Caco-2 (cell line): ENCODE measurements around the gene ACOT4. TPM values are rescaled to one million over a fixed set of nuclear protein-coding genes. Genes with fewer than 3 reads are reported as not detected.
"Not testable (repeated sequence)": the region's sequence is repeated elsewhere in the genome, so short reads cannot be mapped to it uniquely, and the experiment has no call there.

Experiments used
- BruUV-seq: library from RNA; stranded (reverse); fragments of 400-500 nt; replicated peaks from 2 replicates; lab custom pipeline; 2021; lab: Mats Ljungman, UMichigan
- CTCF ChIA-PET: fragments of 300-600 bp; sonication (Branson Sonifier 250); formaldehyde crosslinking; loops from one replicate; lab custom pipeline; 2022; ENCODE audit warnings: antibody characterized with exemption; lab: Charles Lee
- POLR2A ChIA-PET: fragments of 300-600 bp; sonication (Branson Sonifier 250); formaldehyde crosslinking; loops from one replicate; lab custom pipeline; 2022; ENCODE audit warnings: antibody characterized with exemption; lab: Charles Lee
- DNase-seq, 2 experiments: peaks; one replicate each; pipeline versions ENCODE4 v3.0.0 to v3.0.0-alpha.2; 2020 to 2022
- H3K27me3 ChIP-seq: replicated peaks from 2 replicates; pipeline ENCODE4 v1.6.0; 2011; ENCODE audit warnings: low read length; ENCODE audit not compliant: control insufficient read depth, insufficient read depth
- H3K36me3 ChIP-seq: 2 replicates; pipeline ENCODE4 v1.5.1; 2011; ENCODE audit warnings: low read length; ENCODE audit not compliant: control insufficient read depth, insufficient read depth
- H3K4me1 ChIP-seq: fragments of 250-450 bp; sonication (Bioruptor Pico); 2 replicates; pipeline ENCODE4 v1.5.1; 2020; ENCODE audit warnings: mild to moderate bottlenecking
- H3K4me3 ChIP-seq: 2 replicates; pipeline ENCODE4 v1.5.1; 2011; ENCODE audit warnings: low read depth, mild to moderate bottlenecking, control low read depth, low read length
- H3K9me3 ChIP-seq: fragments of 250-450 bp; sonication (Bioruptor Pico); 2 replicates; pipeline ENCODE4 v1.5.1; 2020; ENCODE audit warnings: mild to moderate bottlenecking, moderate library complexity
- H3K27ac Mint-ChIP-seq: one replicate; pipeline ENCODE4 v1.8.0; 2022; ENCODE audit warnings: mixed read lengths; ENCODE audit not compliant: unreplicated experiment
- H3K27me3 Mint-ChIP-seq: one replicate; pipeline ENCODE4 v1.8.0; 2022; ENCODE audit warnings: mixed read lengths; ENCODE audit not compliant: insufficient read depth, unreplicated experiment
- H3K36me3 Mint-ChIP-seq: one replicate; pipeline ENCODE4 v1.8.0; 2022; ENCODE audit warnings: mild to moderate bottlenecking, mixed read lengths; ENCODE audit not compliant: insufficient read depth, unreplicated experiment
- H3K4me1 Mint-ChIP-seq: one replicate; pipeline ENCODE4 v1.8.0; 2022; ENCODE audit warnings: low read depth, mixed read lengths; ENCODE audit not compliant: unreplicated experiment
- H3K4me3 Mint-ChIP-seq: one replicate; pipeline ENCODE4 v1.8.0; 2022; ENCODE audit warnings: mild to moderate bottlenecking, moderate library complexity, mixed read lengths; ENCODE audit not compliant: unreplicated experiment
- H3K9me3 Mint-ChIP-seq: one replicate; pipeline ENCODE4 v1.8.0; 2022; ENCODE audit warnings: mixed read lengths; ENCODE audit not compliant: unreplicated experiment
- CTCF ChIP-seq, 2 experiments: fragments of 200-600 bp in 1 of 2; IDR thresholded peaks; 1 replicate in 1 of 2; 2 replicates in 1 of 2; pipeline versions ENCODE4 v1.5.1 to v1.8.0; 2011 to 2022; ENCODE audit warnings: antibody characterized with exemption in 1 of 2, control low read depth in 1 of 2, inconsistent platforms in 1 of 2, low read depth in 1 of 2, low read length in 1 of 2, mild to moderate bottlenecking in 1 of 2, moderate library complexity in 1 of 2; ENCODE audit not compliant: insufficient read depth in 1 of 2, severe bottlenecking in 1 of 2, unreplicated experiment in 1 of 2
- intact Hi-C: fragments of 100-400 bp; cut with micrococcal nuclease; formaldehyde crosslinking; loops from one replicate; pipeline ENCODE4 v1.10.0; 2022; ENCODE audit not compliant: unreplicated experiment
- total RNA-seq: library from RNA; stranded (reverse); gene quantifications from 2 replicates; pipeline ENCODE4 v1.2.3, GENCODE V29; 2022

ACOT4 gene
- total RNA-seq, 1 experiment from 2014 or later = 3.2 TPM

GRCh38 chr14:73576391-73576790 is 15.3 kb upstream of the ACOT4 start:
- H3K9me3 Mint-ChIP-seq = no peaks in the 10 kb centered on the region
- intact Hi-C loops = loop anchor here (10.0 kb wide), 1 partner anchor 58 kb away; no protein-coding TSS in a partner anchor
- no peak overlapping the region for H3K27ac Mint-ChIP-seq
- H3K36me3 Mint-ChIP-seq = peaks cover 26% of the 10 kb centered on the region
- ChIA-PET CTCF (no interaction called here), POLR2A (no interaction called here)
- no peak for DNase-seq
- H3K27me3 Mint-ChIP-seq = no peaks in the 10 kb centered on the region
- no peaks in the 10 kb centered on the region for H3K4me1 Mint-ChIP-seq
- Histone ChIP-seq H3K27me3 (no peaks in the 10 kb centered on the region), H3K4me3 (no peak overlapping the region), H3K36me3 (0 out of 2 replicates have a peak, but pooled peaks cover 2% of the 10 kb centered on the region), H3K4me1 (no peaks in the 10 kb centered on the region), H3K9me3 (no peaks in the 10 kb centered on the region)
- TF ChIP-seq CTCF (IDR thresholded peaks at IDR 0.05; ENCODE audit: insufficient read depth in 1 of 2, low read depth in 1 of 2, low read length in 1 of 2, severe bottlenecking in 1 of 2, unreplicated experiment in 1 of 2) = no peak
- no peak overlapping the region for H3K4me3 Mint-ChIP-seq
- BruUV-seq = no TSS peak

GRCh38 chr14:73577214-73577613 is 14.5 kb upstream of the ACOT4 start:
- H3K27me3 ChIP-seq, CTCF ChIA-PET, H3K4me1 ChIP-seq, H3K4me1 Mint-ChIP-seq, H3K36me3 ChIP-seq, H3K4me3 ChIP-seq, BruUV-seq, H3K9me3 Mint-ChIP-seq, H3K4me3 Mint-ChIP-seq, DNase-seq, H3K27me3 Mint-ChIP-seq, H3K9me3 ChIP-seq, POLR2A ChIA-PET, H3K27ac Mint-ChIP-seq: not testable (repeated sequence)
- H3K36me3 Mint-ChIP-seq = peaks cover 26% of the 10 kb centered on the region
- intact Hi-C loops = loop anchor here (10.0 kb wide), 1 partner anchor 58 kb away; no protein-coding TSS in a partner anchor

DNA sequence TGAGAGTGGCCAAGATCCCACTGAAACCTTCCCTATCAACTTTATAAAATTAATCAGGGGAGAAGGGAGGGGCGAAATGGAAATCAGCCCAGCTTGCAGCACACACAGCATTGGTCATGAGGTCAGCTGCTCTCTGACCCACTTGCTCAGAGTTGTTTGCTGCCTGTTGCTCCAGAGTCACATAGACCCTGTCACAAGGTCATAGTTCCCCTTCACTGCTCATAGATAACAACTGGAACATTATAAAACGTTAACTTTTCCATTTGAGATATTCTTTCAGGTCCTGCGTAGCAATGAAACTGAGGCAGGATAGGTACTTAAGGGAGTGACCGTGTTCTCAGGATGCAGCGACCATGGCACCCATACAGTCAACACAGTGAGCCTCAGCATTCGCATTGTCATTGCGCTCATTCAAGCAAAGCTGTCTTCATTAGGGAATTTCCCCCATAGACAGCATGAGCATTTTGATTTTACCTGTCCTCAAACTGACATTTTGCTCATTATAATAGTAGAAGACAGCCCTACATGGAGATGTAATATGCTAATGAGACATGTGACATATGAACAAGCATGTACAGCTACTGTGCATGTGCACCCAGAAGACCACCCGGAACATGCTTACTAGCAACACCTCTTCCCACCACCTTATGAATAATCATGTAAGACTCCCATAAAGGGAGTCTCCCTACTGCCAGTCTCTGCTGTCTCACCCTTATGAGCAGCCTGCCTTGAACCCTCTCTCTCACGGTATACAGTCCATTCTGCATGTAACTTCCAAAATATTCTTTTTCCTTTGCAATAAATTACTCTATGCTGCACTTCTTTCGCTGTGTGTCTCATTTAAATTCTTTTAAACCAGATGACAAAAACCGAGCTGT is 9.3 kb upstream of the ACOT4 start:
- H3K9me3 ChIP-seq, BruUV-seq, POLR2A ChIA-PET, H3K4me3 Mint-ChIP-seq, H3K27ac Mint-ChIP-seq, H3K27me3 ChIP-seq, H3K4me1 Mint-ChIP-seq, H3K36me3 ChIP-seq, H3K4me3 ChIP-seq, DNase-seq, H3K4me1 ChIP-seq, H3K36me3 Mint-ChIP-seq, H3K27me3 Mint-ChIP-seq, intact Hi-C loops, CTCF ChIA-PET, H3K9me3 Mint-ChIP-seq: not testable (repeated sequence)

GRCh38 chr14:73588695-73589094 is 3.0 kb upstream of the ACOT4 start:
- Mint-ChIP-seq H3K9me3 (no peaks in the 10 kb centered on the region), H3K4me1 (no peaks in the 10 kb centered on the region), H3K27me3 (no peaks in the 10 kb centered on the region), H3K4me3 (no peak overlapping the region), H3K27ac (no peak overlapping the region), H3K36me3 (peaks cover 4% of the 10 kb centered on the region)
- intact Hi-C loops = no loop called here
- no peaks in the 10 kb centered on the region for H3K36me3 ChIP-seq
- no peak for TF ChIP-seq CTCF (IDR thresholded peaks at IDR 0.05; ENCODE audit: insufficient read depth in 1 of 2, low read depth in 1 of 2, low read length in 1 of 2, severe bottlenecking in 1 of 2, unreplicated experiment in 1 of 2)
- BruUV-seq = no TSS peak
- ChIA-PET POLR2A (no interaction called here), CTCF (no interaction called here)
- no peak overlapping the region for H3K4me3 ChIP-seq
- H3K4me1 ChIP-seq = no peaks in the 10 kb centered on the region
- no peaks in the 10 kb centered on the region for H3K9me3 ChIP-seq
- no peaks in the 10 kb centered on the region for H3K27me3 ChIP-seq
- DNase-seq = no peak
